SK-N-SH (cell line): ENCODE data around the gene OR2A14. TPM values are rescaled to one million over a fixed set of nuclear protein-coding genes. Genes with fewer than 3 reads are reported as not detected.

Experiments used
- CTCF ChIA-PET: fragments of 300-600, 350-600 bp; formaldehyde crosslinking; extraction: SDS; loops from one replicate; lab custom pipeline; 2021; lab: Yijun Ruan, JAX
- POLR2A ChIA-PET: fragments of 350-600 bp; sonication (Branson Sonifier 250); formaldehyde crosslinking; extraction: SDS; loops from one replicate; lab custom pipeline; 2020; ENCODE audit warnings: antibody characterized with exemption, inconsistent platforms; lab: Yijun Ruan, JAX
- DNase-seq: peaks from one replicate; pipeline ENCODE4 v3.0.0; 2012
- H2AFZ ChIP-seq: fragments of 200-600 bp; sonication (generic); 2 replicates; pipeline ENCODE4 v1.8.1; 2016; ENCODE audit warnings: antibody characterized with exemption, mild to moderate bottlenecking, low read depth
- H3F3A ChIP-seq: fragments of 200-600 bp; sonication (generic); replicated peaks from 2 replicates; pipeline ENCODE3; 2016; ENCODE audit warnings: antibody characterized with exemption, mild to moderate bottlenecking; ENCODE audit not compliant: insufficient read depth
- H3K27ac ChIP-seq, 2 experiments: fragments of 200-500 bp in 1 of 2; fragments of 200-600 bp in 1 of 2; sonication (Bioruptor generic) in 1 of 2; sonication (generic), shearing (Covaris generic) in 1 of 2; 2 replicates each; pipeline versions ENCODE4 v1.5.1 to v1.6.1; 2014 to 2016; ENCODE audit warnings: low read depth in 2 of 2, inconsistent platforms in 1 of 2, low read length in 1 of 2, mild to moderate bottlenecking in 1 of 2, mixed read lengths in 1 of 2
- H3K27me3 ChIP-seq: fragments of 200-600 bp; sonication (generic), shearing (Covaris generic); 2 replicates; pipeline ENCODE4 v1.6.1; 2016; ENCODE audit warnings: mixed run types; ENCODE audit not compliant: insufficient read depth
- H3K36me3 ChIP-seq, 2 experiments: fragments of 200-500 bp in 1 of 2; fragments of 200-600 bp in 1 of 2; sonication (Bioruptor generic) in 1 of 2; sonication (generic) in 1 of 2; replicated peaks in 1 of 2; 2 replicates each; pipeline versions ENCODE3 to v1.5.1; 2014 to 2016; ENCODE audit warnings: low read length in 1 of 2, mild to moderate bottlenecking in 1 of 2; ENCODE audit not compliant: insufficient read depth in 2 of 2, control insufficient read depth in 1 of 2
- H3K4me1 ChIP-seq, 2 experiments: fragments of 200-500 bp in 1 of 2; fragments of 200-600 bp in 1 of 2; sonication (Bioruptor generic) in 1 of 2; sonication (generic), shearing (Covaris generic) in 1 of 2; 2 replicates each; pipeline versions ENCODE4 v1.5.1 to v1.6.1; 2014 to 2016; ENCODE audit warnings: low read depth in 1 of 2, low read length in 1 of 2, mixed run types in 1 of 2; ENCODE audit not compliant: insufficient read depth in 2 of 2, control insufficient read depth in 1 of 2
- H3K4me2 ChIP-seq: fragments of 200-600 bp; sonication (generic), shearing (Covaris generic); 2 replicates; pipeline ENCODE4 v1.6.1; 2017; ENCODE audit warnings: mixed run types
- H3K4me3 ChIP-seq, 2 experiments: fragments of 200-500 bp in 1 of 2; fragments of 200-600 bp in 1 of 2; sonication (Bioruptor generic) in 1 of 2; sonication (generic), shearing (Covaris generic) in 1 of 2; 2 replicates each; pipeline versions ENCODE4 v1.5.1 to v1.8.1; 2014 to 2016; ENCODE audit warnings: low read depth in 2 of 2, inconsistent platforms in 1 of 2, low read length in 1 of 2, mild to moderate bottlenecking in 1 of 2, mixed read lengths in 1 of 2, moderate library complexity in 1 of 2
- H3K79me2 ChIP-seq: fragments of 200-600 bp; sonication (generic); 2 replicates; pipeline ENCODE4 v1.8.1; 2017; ENCODE audit warnings: mild to moderate bottlenecking; ENCODE audit not compliant: insufficient read depth
- H3K9ac ChIP-seq: fragments of 200-600 bp; sonication (generic); 2 replicates; pipeline ENCODE4 v1.6.1; 2017; ENCODE audit warnings: mixed run types
- H3K9me2 ChIP-seq: fragments of 200-600 bp; sonication (generic); 2 replicates; pipeline ENCODE4 v1.6.1; 2017; ENCODE audit warnings: mixed run types
- H3K9me3 ChIP-seq: fragments of 200-600 bp; sonication (generic); 2 replicates; pipeline ENCODE4 v1.6.1; 2017; ENCODE audit warnings: mixed run types, mild to moderate bottlenecking, moderate library complexity
- H4K20me1 ChIP-seq: fragments of 200-600 bp; sonication (generic); 2 replicates; pipeline ENCODE4 v1.6.1; 2017; ENCODE audit warnings: mild to moderate bottlenecking, mixed run types; ENCODE audit not compliant: insufficient read depth
- CHD2 ChIP-seq: fragments of 150-350 bp; IDR thresholded peaks from 2 replicates; pipeline ENCODE4 v1.6.1; 2018; ENCODE audit warnings: low read length; ENCODE audit not compliant: partially characterized antibody
- CTCF ChIP-seq: fragments of 200-600 bp; sonication (generic); IDR thresholded peaks from 2 replicates; pipeline ENCODE4 v1.6.1; 2017; ENCODE audit warnings: antibody characterized with exemption, mild to moderate bottlenecking, moderate library complexity
- ELF1 ChIP-seq: IDR thresholded peaks from 2 replicates; pipeline ENCODE4 v1.4.0; 2012
- EZH2phosphoT487 ChIP-seq: fragments of 200-600 bp; sonication (generic); IDR thresholded peaks from 2 replicates; pipeline ENCODE4 v1.6.1; 2017; ENCODE audit warnings: low read depth, mixed run types, mild to moderate bottlenecking, antibody characterized with exemption, moderate library complexity, borderline replicate concordance
- FOSL2 ChIP-seq: IDR thresholded peaks from 2 replicates; pipeline ENCODE4 v1.4.0; 2012; ENCODE audit warnings: low read depth, mild to moderate bottlenecking, moderate library complexity, borderline replicate concordance
- FOXJ3 ChIP-seq: sonication (generic); formaldehyde crosslinking; IDR thresholded peaks from 2 replicates; pipeline ENCODE4 v1.5.1; 2020; ENCODE audit warnings: mild to moderate bottlenecking, missing genetic modification reagents
- GABPA ChIP-seq: IDR thresholded peaks from 2 replicates; pipeline ENCODE4 v1.4.0; 2012; ENCODE audit warnings: low read depth, mild to moderate bottlenecking
- IRF3 ChIP-seq: fragments of 150-350 bp; IDR thresholded peaks from 2 replicates; pipeline ENCODE4 v1.6.1; 2016; ENCODE audit warnings: mild to moderate bottlenecking, low read depth, low read length
- JUND ChIP-seq: IDR thresholded peaks from 2 replicates; pipeline ENCODE4 v1.4.0; 2012
- MEF2A ChIP-seq: IDR thresholded peaks from 2 replicates; pipeline ENCODE4 v1.4.0; 2012; ENCODE audit warnings: low read depth, borderline replicate concordance
- RCOR1 ChIP-seq: fragments of 150-350 bp; IDR thresholded peaks from 2 replicates; pipeline ENCODE4 v1.6.1; 2017; ENCODE audit warnings: antibody characterized with exemption, low read length
- RXRA ChIP-seq: IDR thresholded peaks from 2 replicates; pipeline ENCODE4 v1.4.0; 2012; ENCODE audit warnings: low read depth, mild to moderate bottlenecking, borderline replicate concordance
- SIN3A ChIP-seq: IDR thresholded peaks from 2 replicates; pipeline ENCODE4 v1.6.1; 2012; ENCODE audit warnings: low read depth, mild to moderate bottlenecking, low read length, moderate library complexity, borderline replicate concordance
- SMC3 ChIP-seq: IDR thresholded peaks from 2 replicates; pipeline ENCODE4 v1.6.1; 2012; ENCODE audit warnings: low read depth, low read length, improper control_type of control experiment
- TEAD4 ChIP-seq: IDR thresholded peaks from 2 replicates; pipeline ENCODE4 v1.4.0; 2012; ENCODE audit warnings: mild to moderate bottlenecking, borderline replicate concordance; ENCODE audit not compliant: insufficient read depth
- USF1 ChIP-seq: IDR thresholded peaks from 2 replicates; pipeline ENCODE4 v1.4.0; 2012; ENCODE audit warnings: low read depth, borderline replicate concordance
- YY1 ChIP-seq: IDR thresholded peaks from 2 replicates; pipeline ENCODE4 v1.4.0; 2012; ENCODE audit warnings: low read depth, mild to moderate bottlenecking
- ZBTB33 ChIP-seq: IDR thresholded peaks from 2 replicates; pipeline ENCODE4 v1.4.0; 2012; ENCODE audit warnings: low read depth, borderline replicate concordance
- WGBS: methylation state at CpG from one replicate; pipeline ENCODE4 v1.1.6; 2017; ENCODE audit warnings: low lambda C conversion rate; 5-methylcytosine and 5-hydroxymethylcytosine counted together
- polyA plus RNA-seq, 3 experiments: library from polyadenylated mRNA; depleted of rRNA; stranded (reverse); fragments of >200 nt; gene quantifications; 2 replicates each; pipeline ENCODE4 v1.2.3, GENCODE V29; 2012
- TF ChIP-seq, protein P1 (sequence below): fragments of 150-350 bp; IDR thresholded peaks from 2 replicates; pipeline ENCODE4 v1.6.1; 2017; ENCODE audit warnings: antibody characterized with exemption, low read length, low read depth, borderline replicate concordance
- TF ChIP-seq, protein P2 (sequence below): IDR thresholded peaks from 2 replicates; pipeline ENCODE4 v1.4.0; 2012; ENCODE audit warnings: low read depth

The OR2A14 gene
- polyA plus RNA-seq, 1 of the 3 experiments (the other 2 are of a cell fraction) = not detected

DNA sequence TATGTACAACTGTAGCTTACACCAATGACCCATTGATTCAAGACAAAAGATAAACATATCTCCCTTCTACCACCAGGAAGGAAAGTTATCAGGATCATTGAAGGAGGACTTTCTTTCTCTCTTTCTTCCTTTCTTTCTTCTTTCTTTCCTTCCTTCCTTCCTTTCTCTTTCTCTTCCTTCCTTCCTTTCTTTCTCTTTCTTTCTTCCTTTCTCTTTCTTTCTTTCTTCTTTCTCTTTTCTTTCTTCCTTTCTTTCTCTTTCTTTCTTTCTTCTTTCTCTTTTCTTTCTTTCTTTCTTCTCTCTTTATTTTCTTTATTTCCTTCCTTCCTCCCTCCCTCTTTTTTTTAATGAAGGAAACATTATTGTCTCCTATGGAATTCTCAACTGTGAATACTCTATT lies 24.2 kb upstream of the OR2A14 start:
- H3K9me3 ChIP-seq = no peaks in the 10 kb centered on the region
- H3F3A ChIP-seq = no peaks in the 10 kb centered on the region
- H3K9me2 ChIP-seq = no peaks in the 10 kb centered on the region
- no peaks in the 10 kb centered on the region for H3K4me1 ChIP-seq
- no peak overlapping the region for H3K4me2 ChIP-seq
- ChIA-PET POLR2A (no interaction called here), CTCF (no interaction called here)
- H3K27ac ChIP-seq = no peak overlapping the region
- TF ChIP-seq YY1 (no peak), FOXJ3 (CRISPR knock-in tag) (no peak), SIN3A (no peak), IRF3 (no peak), USF1 (no peak), RXRA (no peak), GABPA (no peak), CHD2 (no peak)
- TF ChIP-seq, protein P1, sequence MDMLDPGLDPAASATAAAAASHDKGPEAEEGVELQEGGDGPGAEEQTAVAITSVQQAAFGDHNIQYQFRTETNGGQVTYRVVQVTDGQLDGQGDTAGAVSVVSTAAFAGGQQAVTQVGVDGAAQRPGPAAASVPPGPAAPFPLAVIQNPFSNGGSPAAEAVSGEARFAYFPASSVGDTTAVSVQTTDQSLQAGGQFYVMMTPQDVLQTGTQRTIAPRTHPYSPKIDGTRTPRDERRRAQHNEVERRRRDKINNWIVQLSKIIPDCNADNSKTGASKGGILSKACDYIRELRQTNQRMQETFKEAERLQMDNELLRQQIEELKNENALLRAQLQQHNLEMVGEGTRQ = no peak
- TF ChIP-seq, protein P2, sequence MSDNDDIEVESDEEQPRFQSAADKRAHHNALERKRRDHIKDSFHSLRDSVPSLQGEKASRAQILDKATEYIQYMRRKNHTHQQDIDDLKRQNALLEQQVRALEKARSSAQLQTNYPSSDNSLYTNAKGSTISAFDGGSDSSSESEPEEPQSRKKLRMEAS = no peak
- H3K9ac ChIP-seq = no peak overlapping the region
- no peaks in the 10 kb centered on the region; the same call in 1 of the 2 replicates for H3K27me3 ChIP-seq
- no peak overlapping the region for H3K4me3 ChIP-seq
- DNase-seq = no peak
- no peaks in the 10 kb centered on the region for H3K79me2 ChIP-seq
- no peak overlapping the region for H2AFZ ChIP-seq
- no peaks in the 10 kb centered on the region for H3K36me3 ChIP-seq
- H4K20me1 ChIP-seq = no peaks in the 10 kb centered on the region

GRCh38 chr7:144100607-144101006 lies 22.4 kb upstream of the OR2A14 start:
- Histone ChIP-seq H3K4me3 (no peak overlapping the region), H3K9me2 (no peaks in the 10 kb centered on the region), H3K27ac (no peak overlapping the region), H3K27me3 (no peaks in the 10 kb centered on the region; the same call in 1 of the 2 replicates), H3K9me3 (no peaks in the 10 kb centered on the region), H4K20me1 (no peaks in the 10 kb centered on the region), H3K4me1 (no peaks in the 10 kb centered on the region), H3K4me2 (no peak overlapping the region), H3K9ac (no peak overlapping the region), H2AFZ (no peak overlapping the region), H3K79me2 (no peaks in the 10 kb centered on the region), H3K36me3 (no peaks in the 10 kb centered on the region), H3F3A (no peaks in the 10 kb centered on the region)
- no peak for DNase-seq
- POLR2A ChIA-PET = no interaction called here
- CTCF ChIA-PET = interaction anchor here (1.3 kb wide), 1 partner anchor 72 kb away, joined by 3 read pairs; no protein-coding TSS in a partner anchor
- 0% methylated on average over 3 of the region's 3 CpGs for WGBS
- TF ChIP-seq JUND = no peak
- TF ChIP-seq RCOR1 = no peak
- TF ChIP-seq CHD2 = no peak
- no peak for TF ChIP-seq CTCF
- TF ChIP-seq TEAD4 = no peak
- TF ChIP-seq, protein P1 = no peak
- no peak for TF ChIP-seq ZBTB33
- TF ChIP-seq MEF2A = no peak
- TF ChIP-seq EZH2phosphoT487 = no peak
- TF ChIP-seq ELF1 = no peak
- no peak for TF ChIP-seq FOSL2
- no peak for TF ChIP-seq SMC3
